Epithelial cell of esophagus (primary cell): Measurements from ENCODE around the gene HHAT.

ENCODE experiments used
- DNase-seq: peaks from one replicate; pipeline ENCODE4 v3.0.0; 2010; ENCODE audit warnings: low read depth
- H3K4me3 ChIP-seq: 2 replicates; pipeline ENCODE4 v1.5.1; 2011; ENCODE audit warnings: mild to moderate bottlenecking, low read length, control low read depth
- TF ChIP-seq, protein P1 (sequence below): IDR thresholded peaks from 2 replicates; pipeline ENCODE4 v1.5.1; 2011; ENCODE audit warnings: low read depth, mild to moderate bottlenecking, low read length, control low read depth, inconsistent platforms; ENCODE audit not compliant: insufficient read depth; ENCODE audit errors: missing control alignments

The HHAT gene

DNA sequence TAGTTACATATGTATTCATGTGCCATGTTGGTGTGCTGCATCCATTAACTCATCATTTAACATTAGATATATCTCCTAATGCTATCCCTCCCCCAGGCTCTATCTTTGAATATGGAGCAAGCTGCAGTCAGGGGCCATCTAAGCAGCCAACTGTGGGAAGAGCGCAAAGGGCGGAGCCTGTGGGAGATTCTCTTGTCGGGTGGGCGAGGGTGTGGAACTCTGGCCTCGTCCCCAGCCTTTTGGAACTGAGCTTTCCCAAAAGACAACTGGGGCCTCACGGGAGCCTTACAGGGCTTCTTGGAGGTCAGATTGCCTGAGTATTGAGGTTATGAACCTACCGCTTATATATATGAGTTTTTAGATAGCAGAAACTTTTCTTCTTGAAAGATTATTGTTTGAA, 117.2 kb downstream of the HHAT start:
- TF ChIP-seq, protein P1, sequence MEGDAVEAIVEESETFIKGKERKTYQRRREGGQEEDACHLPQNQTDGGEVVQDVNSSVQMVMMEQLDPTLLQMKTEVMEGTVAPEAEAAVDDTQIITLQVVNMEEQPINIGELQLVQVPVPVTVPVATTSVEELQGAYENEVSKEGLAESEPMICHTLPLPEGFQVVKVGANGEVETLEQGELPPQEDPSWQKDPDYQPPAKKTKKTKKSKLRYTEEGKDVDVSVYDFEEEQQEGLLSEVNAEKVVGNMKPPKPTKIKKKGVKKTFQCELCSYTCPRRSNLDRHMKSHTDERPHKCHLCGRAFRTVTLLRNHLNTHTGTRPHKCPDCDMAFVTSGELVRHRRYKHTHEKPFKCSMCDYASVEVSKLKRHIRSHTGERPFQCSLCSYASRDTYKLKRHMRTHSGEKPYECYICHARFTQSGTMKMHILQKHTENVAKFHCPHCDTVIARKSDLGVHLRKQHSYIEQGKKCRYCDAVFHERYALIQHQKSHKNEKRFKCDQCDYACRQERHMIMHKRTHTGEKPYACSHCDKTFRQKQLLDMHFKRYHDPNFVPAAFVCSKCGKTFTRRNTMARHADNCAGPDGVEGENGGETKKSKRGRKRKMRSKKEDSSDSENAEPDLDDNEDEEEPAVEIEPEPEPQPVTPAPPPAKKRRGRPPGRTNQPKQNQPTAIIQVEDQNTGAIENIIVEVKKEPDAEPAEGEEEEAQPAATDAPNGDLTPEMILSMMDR: no peak
- DNase-seq: no peak
- no peak overlapping the region for H3K4me3 ChIP-seq

DNA sequence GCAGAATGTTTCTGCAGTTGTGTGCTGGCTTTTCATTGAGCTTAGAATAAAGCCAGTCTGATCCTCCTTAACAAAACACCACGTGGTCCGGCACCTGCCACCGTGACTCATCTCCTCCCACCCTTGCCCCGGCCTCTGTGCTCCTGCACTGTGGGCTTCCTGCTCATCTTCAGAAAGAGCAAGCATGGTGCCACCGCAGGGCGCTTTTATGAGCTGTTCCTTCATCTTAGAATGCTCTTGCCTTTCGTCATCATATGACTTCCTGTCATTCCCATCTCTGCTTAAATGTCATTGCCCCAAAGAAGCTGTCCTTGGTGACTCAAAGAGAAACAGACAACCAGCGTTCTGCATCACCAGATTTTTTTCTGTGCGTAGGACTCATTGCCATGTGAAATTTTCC, 117.8 kb downstream of the HHAT start:
- TF ChIP-seq, protein P1: no peak
- H3K4me3 ChIP-seq: no peak overlapping the region
- no peak for DNase-seq

DNA sequence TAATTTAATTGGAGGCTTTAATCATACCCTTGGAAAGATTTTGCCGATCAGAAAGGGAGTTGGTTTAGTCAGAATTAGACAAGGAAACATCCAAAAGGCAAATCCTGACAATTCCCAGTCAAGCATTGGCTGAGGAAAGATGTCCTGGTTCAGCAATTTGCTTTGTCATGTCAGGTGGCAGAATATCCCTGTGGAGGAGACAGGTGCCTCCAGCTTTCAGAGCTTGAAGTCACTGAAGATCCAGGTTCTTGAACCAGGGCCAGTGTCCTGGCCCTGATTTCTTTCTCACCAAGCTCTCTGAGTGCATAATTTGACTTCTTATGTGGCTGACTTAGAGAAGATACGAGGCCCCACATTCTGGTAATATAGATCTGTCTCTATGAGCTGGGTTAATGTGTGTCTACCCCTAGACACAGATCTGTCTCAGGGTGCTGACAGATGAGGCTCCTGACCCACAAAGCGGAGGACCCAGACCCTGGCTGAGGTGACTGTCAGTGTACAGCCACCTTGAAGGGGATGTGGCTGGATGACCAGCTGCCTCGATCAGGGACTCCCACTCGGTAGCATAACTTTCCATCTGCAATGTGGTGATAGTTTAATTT, 118.9 kb downstream of the HHAT start:
- DNase-seq: no peak
- TF ChIP-seq, protein P1: no peak
- no peak overlapping the region for H3K4me3 ChIP-seq

DNA sequence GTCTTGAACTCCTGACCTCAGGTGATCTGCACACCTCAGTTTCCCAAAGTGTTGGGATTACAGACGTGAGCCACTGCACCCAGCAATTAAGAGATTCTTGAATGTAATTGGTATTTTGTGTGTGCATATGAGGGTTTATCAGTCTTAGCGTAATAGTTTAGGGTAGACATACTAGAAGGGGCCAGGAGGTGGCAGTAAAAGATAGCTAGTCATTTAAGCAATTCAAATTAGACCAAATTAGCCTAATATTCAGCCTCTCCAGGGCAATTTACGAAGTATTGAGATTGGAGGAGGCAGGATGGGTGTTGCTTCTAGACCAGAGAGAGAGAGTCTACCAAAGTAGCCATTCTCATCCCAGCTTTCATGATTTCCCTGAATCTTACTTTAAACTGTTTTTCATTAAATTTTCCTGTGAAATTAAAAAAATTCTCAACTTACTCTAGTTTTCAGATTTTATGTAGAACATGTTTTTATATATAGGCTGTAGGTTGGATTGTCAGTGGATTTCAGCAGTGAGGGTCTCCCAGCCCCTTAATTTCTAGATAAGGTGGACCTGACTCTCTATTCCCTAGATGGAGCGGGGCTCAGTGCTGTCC, 119.7 kb downstream of the HHAT start:
- TF ChIP-seq, protein P1: peak; percentile 61
- DNase-seq: peak; percentile 58
- no peak overlapping the region for H3K4me3 ChIP-seq

DNA sequence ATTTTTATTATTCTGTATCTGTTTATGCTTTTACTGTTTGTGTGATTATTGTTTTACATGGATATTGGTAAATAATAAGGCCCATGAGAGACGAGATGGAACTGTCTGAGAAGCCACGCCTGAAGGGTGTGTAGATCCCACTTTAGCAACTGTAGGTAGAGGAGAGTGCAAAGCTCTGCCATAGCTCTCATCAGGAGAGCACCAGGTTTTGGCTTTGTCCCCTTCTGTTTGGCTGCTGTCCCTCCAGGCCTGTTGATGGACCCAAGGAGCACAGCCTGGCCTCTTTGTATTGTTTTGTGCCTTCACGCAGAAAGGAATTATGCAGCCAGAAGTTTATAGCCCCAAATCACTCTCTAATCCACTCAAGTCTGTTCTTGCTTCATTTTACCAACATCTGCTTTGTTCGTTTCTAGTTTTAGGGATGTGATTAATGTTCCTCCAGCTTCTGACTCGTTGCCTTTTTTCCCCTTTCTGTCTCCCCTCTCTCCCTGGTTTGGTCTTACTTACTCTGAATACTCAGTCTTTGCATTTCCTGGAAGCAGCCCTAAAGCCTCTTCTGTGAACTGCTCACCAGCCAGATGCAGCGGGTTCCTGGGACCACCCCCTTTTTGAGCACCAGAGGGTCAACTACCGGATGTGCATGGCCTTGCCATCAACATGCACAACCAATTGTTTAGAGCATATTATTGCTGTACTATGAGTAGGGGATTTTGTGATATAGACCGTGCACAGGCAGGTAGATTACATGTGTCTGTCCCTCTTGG, 127.3 kb downstream of the HHAT start:
- TF ChIP-seq, protein P1: no peak
- DNase-seq: no peak
- H3K4me3 ChIP-seq: no peak overlapping the region

DNA sequence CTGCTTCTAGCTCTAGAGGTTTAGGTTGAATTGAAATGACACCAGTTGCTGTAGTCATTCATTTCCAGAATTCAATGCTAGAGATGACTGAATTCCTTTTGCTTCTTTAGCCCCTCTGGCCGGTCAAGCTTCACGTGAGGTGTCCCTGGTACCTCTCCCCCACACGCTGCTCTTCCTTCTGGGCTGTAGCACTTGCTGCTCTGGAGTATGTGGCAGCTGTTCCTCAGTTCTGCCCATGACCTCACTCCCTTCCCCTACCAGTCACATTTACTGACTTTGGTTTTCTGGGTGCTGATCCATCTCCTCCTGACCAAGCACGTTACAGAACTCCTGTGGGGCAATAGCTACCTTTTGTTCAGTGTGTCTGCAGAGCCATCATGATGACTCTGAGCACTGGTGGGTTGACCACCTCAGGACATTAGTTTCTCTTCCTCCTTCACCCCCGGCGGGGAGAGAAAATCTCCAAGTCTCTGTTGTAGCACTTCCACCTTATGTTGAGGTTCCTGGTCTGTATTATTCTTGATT, 128.1 kb downstream of the HHAT start:
- no peak for DNase-seq
- TF ChIP-seq, protein P1: no peak
- no peak overlapping the region for H3K4me3 ChIP-seq

DNA sequence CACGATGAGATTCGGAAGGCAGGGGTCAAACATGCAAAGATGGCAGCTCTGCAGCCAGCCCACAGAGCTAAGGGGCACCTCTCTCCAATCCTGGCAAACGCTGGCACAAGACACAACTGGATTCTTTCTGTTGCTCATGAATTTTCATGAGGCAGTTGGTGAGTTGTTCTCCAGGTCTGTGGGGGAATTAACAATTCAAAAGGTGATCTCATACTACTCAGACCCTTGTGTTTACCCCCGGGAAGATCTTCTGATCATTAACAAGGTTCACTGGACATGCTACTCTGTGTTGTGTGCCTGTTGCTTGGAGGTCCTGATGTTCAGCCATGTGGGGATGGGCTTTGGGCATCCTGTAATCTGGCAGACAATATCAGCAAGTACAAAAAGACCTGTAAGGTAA, 128.9 kb downstream of the HHAT start:
- no peak overlapping the region for H3K4me3 ChIP-seq
- DNase-seq: no peak
- TF ChIP-seq, protein P1: no peak
